GM18520 (cell line): ENCODE measurements around the gene KIF15.

Source experiments
- ATAC-seq: cut with Tn5 transposase; IDR thresholded peaks from one replicate; pipeline ENCODE4 v1.9.1; 2021; ENCODE audit not compliant: unreplicated experiment

Gene KIF15, protein sequence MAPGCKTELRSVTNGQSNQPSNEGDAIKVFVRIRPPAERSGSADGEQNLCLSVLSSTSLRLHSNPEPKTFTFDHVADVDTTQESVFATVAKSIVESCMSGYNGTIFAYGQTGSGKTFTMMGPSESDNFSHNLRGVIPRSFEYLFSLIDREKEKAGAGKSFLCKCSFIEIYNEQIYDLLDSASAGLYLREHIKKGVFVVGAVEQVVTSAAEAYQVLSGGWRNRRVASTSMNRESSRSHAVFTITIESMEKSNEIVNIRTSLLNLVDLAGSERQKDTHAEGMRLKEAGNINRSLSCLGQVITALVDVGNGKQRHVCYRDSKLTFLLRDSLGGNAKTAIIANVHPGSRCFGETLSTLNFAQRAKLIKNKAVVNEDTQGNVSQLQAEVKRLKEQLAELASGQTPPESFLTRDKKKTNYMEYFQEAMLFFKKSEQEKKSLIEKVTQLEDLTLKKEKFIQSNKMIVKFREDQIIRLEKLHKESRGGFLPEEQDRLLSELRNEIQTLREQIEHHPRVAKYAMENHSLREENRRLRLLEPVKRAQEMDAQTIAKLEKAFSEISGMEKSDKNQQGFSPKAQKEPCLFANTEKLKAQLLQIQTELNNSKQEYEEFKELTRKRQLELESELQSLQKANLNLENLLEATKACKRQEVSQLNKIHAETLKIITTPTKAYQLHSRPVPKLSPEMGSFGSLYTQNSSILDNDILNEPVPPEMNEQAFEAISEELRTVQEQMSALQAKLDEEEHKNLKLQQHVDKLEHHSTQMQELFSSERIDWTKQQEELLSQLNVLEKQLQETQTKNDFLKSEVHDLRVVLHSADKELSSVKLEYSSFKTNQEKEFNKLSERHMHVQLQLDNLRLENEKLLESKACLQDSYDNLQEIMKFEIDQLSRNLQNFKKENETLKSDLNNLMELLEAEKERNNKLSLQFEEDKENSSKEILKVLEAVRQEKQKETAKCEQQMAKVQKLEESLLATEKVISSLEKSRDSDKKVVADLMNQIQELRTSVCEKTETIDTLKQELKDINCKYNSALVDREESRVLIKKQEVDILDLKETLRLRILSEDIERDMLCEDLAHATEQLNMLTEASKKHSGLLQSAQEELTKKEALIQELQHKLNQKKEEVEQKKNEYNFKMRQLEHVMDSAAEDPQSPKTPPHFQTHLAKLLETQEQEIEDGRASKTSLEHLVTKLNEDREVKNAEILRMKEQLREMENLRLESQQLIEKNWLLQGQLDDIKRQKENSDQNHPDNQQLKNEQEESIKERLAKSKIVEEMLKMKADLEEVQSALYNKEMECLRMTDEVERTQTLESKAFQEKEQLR (N-terminal part only)

DNA sequence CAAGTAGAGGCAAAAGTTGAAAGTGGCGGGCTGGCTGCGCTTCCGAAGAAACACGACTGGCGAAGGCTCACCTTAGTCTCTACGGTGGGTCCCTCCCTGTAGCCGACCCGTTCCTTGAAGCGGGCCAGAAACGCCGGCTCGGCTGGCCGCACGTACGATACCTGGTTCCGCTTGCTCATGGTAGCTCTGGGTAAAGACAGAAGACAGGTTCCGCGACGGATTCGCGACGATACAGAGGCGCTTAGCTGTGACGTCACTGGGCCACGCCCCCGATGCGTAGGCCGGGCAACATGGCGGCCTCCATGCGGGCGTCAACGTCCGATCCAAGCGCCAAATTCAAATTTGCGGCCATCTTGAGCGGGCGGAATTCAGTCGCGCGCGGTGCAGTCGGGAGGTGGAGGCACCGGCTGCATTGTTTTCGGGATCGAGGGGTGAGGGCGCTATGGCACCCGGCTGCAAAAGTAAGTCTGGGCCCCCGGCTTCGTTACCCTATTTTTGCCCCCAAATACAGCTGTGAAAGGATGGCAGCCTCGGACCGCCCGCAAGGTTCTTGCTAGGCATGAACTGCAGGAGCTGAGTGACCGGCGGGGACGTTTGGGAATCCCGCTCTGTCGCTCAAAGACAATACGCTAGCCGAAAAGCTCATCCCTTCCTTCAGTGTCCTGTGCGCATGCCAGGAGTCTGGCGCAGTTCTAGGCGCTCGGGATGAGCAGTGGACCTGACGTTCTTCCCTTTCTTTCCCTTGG, at the start of gene KIF15, which contains the start of gene KIAA1143:
TSS of gene KIF15 (plus strand) at position 371 of the 746 bp plus-strand sequence. CDS start at position 443, 72 bp downstream.
TSS of gene KIAA1143 (minus strand) at position 196 of the 746 bp plus-strand sequence. CDS start at position 179, 17 bp downstream.
- peak; percentile 88 for ATAC-seq

DNA sequence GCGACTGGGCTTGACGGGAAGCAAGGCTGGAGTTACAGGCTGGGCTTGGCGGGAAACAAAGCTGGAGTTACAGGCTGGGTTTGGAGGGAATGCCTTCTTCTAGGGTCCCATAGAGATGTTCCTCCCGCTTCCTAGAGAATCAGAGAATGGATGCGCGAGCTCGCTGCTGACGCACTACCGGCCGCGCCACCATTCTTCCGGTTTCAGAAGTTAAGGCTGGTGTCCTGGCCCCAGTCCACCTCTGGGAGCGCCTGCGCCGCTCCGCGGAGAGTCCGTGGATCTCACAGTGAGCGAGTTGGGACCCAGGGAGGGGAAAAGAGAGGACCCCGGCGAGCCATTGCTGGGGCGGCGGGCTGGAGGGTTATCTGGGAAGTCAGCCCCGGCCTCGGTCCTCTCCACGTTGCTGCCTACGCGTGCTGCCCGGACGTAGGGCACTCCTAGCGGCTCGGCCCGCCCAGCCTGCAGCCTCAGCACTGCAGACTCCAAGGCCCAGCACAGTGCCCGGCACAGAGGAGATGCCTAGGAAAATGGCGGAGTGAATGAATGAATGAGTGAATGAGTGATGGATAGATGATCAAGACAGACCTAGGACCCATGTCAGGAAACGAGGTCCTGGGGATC, 49.0 kb upstream of the KIF15 start, which contains the start of gene ZNF502:
TSS of gene ZNF502 (plus strand) at position 206 of the 621 bp plus-strand sequence. CDS start 7,602 bp downstream, outside the sequence.
- ATAC-seq = no peak

DNA sequence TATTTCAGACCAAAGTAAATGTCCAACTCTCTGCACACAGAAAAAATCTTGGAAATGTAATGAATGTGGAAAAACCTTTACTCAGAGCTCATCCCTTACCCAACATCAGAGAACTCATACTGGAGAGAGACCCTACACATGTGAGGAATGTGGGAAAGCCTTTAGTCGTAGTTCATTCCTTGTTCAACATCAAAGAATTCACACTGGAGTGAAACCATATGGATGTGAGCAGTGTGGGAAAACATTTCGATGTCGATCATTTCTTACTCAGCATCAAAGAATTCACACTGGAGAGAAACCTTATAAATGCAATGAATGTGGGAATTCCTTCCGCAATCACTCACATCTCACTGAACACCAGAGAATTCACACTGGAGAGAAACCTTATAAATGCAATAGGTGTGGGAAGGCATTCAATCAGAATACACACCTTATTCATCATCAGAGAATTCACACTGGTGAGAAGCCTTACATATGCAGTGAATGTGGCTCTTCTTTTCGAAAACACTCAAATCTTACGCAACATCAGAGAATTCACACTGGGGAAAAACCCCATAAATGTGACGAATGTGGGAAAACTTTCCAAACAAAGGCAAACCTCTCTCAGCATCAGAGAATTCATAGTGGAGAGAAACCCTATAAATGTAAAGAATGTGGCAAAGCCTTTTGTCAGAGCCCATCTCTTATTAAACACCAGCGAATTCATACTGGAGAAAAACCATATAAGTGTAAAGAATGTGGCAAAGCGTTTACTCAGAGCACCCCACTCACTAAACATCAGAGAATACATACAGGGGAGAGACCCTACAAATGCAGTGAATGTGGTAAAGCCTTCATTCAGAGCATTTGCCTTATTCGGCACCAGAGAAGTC, 40.1 kb upstream of the KIF15 start:
- ATAC-seq = no peak

DNA sequence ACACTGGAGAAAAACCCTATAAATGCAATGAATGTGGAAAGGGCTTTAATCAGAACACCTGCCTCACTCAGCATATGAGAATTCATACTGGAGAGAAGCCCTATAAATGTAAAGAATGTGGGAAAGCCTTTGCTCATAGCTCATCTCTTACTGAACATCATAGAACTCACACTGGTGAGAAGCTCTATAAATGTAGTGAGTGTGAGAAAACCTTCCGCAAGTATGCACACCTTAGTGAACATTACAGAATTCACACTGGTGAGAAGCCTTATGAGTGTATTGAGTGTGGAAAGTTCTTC, 39.5 kb upstream of the KIF15 start:
- no peak for ATAC-seq

DNA sequence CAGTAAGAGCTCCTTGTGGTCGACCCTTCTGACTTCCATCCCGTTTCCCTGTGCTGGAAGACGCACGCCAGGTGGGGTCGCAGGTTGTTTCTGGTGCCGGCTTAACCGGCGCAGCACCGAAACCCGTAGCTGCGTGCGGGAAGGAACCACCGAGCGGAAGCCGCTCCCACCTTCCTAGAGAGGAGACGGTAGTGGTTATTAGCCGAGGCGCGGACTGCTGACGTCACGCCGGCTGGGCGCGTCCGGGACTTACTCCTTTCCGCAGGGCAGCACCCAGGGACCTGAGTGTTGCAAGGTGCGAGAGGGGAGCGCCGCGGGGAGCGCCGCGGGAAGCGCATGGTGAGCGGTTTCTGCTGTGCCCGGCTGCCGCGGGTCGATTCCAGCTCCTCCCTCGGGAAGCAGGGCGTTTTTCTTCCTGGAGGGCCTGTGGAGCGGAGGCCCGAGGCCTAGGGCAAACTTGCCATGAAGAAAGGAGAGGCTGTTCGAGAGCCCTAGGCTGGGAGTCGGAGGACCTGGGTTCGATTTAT, 32.1 kb upstream of the KIF15 start, which contains the start of gene ZNF501:
TSS of gene ZNF501 (plus strand) at position 252 of the 527 bp plus-strand sequence. CDS start 4,787 bp downstream, outside the sequence.
- ATAC-seq = no peak

DNA sequence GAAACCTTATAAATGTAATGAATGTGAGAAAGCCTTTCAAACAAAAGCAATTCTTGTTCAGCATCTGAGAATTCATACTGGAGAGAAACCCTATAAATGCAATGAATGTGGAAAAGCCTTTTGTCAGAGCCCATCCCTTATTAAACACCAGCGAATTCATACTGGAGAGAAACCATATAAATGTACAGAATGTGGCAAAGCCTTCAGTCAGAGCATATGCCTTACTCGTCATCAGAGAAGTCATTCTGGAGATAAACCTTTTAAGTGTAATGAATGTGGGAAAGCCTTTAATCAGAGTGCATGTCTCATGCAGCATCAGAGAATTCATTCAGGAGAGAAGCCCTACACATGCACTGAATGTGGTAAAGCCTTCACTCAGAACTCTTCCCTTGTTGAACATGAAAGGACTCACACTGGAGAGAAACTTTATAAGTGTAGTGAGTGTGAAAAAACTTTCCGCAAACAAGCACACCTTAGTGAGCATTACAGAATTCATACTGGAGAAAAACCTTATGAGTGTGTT, 26.9 kb upstream of the KIF15 start:
- ATAC-seq = no peak

DNA sequence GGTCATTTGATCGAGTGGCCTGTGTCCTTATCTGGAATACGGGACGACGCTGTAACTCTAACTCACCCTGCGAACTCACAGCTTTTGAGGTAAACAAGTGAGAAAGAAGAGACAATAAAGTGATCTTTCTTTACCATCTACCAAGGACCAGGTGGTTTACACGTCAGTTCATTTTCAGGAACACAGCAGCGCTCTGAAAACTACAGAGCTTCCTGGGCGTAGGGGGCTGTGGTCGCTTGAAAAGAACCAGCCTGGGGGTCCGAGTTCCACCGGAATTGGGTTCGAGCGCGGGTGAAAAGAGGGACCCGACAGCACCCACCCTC, 532 bp upstream of the KIF15 start:
- no peak for ATAC-seq

DNA sequence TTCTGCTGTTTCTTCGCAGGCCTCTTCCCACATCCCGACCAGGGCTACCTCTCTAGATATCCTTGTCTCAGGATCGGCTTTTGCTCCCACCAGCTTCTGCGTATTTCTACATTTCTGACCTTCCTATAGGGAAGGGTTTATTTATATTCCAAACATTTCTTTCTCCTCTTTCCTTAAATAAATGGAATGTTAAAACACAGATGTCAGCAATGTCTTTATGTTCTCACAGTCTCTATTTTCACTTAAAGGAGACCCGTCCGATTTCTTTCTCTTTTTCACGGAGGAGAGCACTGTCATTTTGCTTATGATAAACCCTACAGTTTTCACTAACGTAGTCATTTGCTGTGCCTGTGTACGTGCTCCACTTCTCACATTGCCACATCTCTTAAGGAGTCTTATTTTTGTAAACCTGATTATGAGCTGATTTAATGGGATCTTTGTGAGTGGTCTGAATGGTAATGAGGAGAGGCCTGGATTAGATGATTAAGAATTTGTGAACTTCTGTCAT, 630 bp downstream of the KIF15 start:
- no peak for ATAC-seq

DNA sequence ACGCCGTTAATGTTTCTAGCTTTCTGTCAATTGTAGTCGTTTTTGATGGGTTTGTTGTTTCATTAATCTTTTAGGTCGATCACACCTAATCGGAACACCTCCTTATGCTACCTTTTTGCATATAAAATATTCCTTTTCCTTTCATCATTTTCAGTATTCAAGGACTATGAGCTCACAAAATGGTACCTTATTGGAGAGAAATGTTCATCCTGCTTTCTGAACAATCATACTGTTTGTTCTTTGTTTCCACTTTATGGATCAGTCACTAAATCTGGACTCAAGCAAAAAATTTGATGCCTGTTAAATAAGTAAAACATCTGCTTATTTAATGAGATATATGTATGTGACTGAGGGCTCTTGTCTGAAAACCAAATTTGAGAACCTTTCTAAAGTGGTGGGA, 1.1 kb downstream of the KIF15 start:
- ATAC-seq = no peak

DNA sequence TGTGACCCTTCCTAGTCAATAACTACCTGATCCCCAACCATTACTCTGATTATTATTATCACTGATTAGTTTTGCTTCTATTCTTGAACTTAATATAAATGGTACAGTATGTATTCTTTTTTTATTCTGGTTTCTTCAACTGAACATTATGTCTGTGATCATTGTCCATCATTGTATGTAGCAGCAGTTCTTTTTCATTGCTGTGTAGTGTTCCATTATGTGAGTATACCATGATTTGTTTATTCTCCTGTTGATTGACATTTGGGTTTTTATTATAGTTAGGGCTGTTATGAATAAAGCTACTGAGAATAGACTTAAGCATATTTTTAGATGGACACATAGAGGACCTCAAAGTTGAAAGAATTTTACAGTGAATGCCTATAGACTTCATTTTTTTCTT, 2.7 kb downstream of the KIF15 start:
- no peak for ATAC-seq

DNA sequence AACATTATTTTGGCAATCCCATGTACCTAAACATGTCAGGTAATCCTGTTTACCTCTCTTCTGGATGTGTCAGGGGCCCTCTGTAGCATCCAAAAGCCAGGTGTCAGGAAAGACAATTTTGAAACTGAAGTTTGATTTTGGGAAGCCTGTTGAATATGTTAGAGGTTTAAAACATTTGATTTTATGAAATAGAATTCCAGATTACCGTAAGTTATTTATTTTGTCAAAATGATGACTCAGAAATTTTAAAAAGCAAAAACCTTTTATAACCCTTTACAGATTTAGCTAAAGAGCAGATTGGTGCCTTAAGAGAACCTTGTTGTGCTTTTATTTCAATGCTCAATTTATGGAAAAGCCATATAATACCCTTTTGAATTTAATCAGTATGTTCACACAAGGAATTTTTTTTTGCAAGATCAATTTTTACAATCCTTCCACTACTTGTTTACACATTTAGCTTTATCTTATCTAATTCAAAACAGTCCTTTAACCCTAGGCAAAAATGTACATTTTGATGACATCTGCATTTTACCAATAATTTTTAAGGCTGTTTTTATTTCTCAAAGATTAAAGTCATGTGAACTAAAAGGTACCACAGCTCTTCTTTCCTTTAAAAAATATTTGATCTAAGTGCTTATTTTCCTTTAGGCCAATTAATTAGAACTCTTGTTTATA, 10.0 kb downstream of the KIF15 start:
- ATAC-seq = no peak

DNA sequence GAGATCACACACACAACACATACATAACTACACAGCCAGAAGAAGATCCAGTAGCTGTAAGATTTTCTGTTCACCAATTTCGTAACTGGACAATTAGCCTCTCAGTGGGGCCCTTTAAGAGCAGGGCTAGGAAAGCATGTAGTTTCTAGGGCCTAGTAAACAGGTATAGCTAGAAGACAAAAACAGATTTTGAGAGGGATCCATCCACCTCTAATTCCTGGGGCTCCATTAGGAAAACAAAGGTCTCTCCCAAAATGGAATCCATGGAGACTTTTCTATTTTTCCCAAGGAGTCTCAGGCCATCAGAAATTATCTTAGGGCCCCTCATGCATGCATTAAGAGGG, 10.5 kb downstream of the KIF15 start:
- no peak for ATAC-seq

DNA sequence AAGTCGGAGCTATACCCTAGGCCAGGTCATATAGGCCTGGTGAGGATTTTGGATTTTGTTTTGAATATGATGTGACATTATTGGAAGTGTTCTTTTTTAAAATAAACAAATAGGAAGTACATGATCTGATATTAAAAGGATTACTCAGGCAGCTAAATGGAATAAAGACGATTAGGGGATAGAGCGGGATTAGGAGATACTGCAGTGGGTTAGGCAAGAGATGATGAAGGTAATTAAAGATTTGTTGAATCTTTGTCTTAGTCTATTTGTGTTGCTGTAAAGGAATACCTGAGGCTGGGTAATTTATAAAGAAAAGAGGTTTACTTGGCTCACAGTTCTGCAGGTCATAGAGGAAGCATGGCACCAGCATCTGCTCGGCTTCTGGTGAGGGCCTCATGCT, 21.3 kb downstream of the KIF15 start:
- no peak for ATAC-seq

DNA sequence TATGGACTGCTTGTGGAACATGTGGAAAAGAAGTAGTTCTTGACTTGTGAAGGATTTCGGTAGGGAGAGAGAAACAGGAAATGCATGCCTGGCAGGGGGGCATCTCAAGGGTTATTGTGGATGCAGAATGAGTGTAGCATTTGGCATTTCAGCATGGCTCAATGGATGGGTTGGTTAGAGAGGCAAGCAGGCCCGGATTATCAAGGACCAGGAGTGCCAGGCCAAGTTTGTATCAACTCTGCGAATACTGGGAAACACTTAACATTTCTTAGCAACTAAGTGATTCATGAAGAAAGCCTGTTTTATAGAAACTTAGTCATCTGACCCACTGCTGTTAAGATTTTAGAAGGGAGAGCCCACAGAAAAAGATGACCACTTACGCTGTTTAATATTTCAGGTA, 33.6 kb downstream of the KIF15 start:
- no peak for ATAC-seq

DNA sequence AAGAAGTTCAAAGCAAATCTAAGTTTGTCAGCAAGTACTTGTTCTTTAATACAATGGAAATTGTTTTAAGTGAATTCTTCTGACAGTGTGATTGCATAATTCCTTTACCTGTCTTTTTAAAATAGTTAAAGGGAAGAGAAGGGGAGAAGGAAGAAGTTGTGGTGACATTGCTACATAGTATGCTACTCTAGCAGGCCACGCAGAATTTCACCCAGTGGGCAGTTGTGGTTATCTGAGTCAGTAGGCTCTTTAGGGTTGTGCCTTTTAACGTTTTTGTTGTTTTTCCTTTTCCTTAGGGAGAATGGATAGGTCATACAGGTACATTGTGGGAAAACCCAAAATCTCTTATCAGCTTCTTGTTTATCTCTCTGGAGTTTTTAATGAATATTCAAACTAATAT, 40.4 kb downstream of the KIF15 start:
- no peak for ATAC-seq

DNA sequence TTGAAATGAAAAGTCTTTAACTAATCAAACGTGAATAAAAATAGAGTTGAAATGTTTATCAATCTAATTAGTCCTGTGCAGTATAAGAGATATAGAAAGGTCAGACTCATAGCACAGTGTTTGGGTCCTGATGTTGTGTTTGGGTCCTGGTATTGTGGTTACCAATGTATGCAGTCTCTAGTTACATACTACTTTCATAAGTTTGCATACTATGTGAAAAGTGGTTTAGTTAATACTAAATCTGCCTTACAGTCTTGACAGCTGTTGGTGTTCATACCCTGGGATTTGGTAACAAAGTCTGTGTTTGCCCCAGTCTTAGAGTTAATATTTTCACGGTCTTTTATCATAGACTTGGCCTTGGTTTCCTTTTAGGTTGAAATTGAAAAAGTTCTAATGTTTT, 41.7 kb downstream of the KIF15 start:
- no peak for ATAC-seq

DNA sequence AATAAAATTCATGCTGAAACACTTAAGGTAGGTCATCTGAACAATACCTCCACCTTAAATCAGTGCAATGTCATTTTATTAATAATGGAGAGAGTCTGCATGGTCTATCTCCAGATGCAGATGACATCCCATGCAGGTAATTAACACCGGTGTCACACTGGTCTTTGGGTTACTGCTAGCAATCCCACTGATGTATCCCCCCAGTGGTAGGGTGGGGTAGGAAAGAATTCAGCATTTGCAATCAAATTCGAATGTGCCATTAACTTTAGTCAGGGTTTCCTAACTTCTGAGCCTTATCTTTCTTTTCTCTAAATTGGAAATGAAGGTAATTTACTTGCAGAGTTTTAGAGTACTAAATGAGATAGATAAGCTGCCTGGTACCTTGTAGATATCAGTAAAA, 44.4 kb downstream of the KIF15 start:
- no peak for ATAC-seq

DNA sequence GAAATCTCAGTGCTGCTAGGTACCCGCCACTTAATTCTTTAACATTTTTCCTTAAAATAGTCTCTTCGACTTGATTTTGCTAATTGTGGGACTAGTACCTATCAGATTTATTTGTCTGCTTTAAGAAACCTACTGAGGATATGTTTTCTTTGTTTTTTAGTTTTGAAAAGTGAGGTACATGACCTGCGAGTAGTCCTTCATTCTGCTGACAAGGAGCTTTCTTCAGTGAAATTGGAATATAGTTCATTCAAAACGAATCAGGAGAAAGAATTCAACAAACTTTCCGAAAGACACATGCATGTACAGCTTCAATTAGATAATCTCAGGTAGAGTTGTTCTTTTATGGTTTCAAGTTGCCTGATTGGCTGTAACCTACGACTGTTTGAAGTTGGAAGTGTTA, 53.2 kb downstream of the KIF15 start:
- no peak for ATAC-seq
